SK-N-SH (cell line): ENCODE results near the gene PER1. TPM values are rescaled to one million over a fixed set of nuclear protein-coding genes. Genes with fewer than 3 reads are reported as not detected.

Source experiments
- CTCF ChIA-PET: fragments of 300-600, 350-600 bp; formaldehyde crosslinking; extraction: SDS; loops from one replicate; lab custom pipeline; 2021; lab: Yijun Ruan, JAX
- POLR2A ChIA-PET: fragments of 350-600 bp; sonication (Branson Sonifier 250); formaldehyde crosslinking; extraction: SDS; loops from one replicate; lab custom pipeline; 2020; ENCODE audit warnings: antibody characterized with exemption, inconsistent platforms; lab: Yijun Ruan, JAX
- DNase-seq: peaks from one replicate; pipeline ENCODE4 v3.0.0; 2012
- H2AFZ ChIP-seq: fragments of 200-600 bp; sonication (generic); 2 replicates; pipeline ENCODE4 v1.8.1; 2016; ENCODE audit warnings: antibody characterized with exemption, mild to moderate bottlenecking, low read depth
- H3F3A ChIP-seq: fragments of 200-600 bp; sonication (generic); replicated peaks from 2 replicates; pipeline ENCODE3; 2016; ENCODE audit warnings: antibody characterized with exemption, mild to moderate bottlenecking; ENCODE audit not compliant: insufficient read depth
- H3K27ac ChIP-seq, 2 experiments: fragments of 200-500 bp in 1 of 2; fragments of 200-600 bp in 1 of 2; sonication (Bioruptor generic) in 1 of 2; sonication (generic), shearing (Covaris generic) in 1 of 2; 2 replicates each; pipeline versions ENCODE4 v1.5.1 to v1.6.1; 2014 to 2016; ENCODE audit warnings: low read depth in 2 of 2, inconsistent platforms in 1 of 2, low read length in 1 of 2, mild to moderate bottlenecking in 1 of 2, mixed read lengths in 1 of 2
- H3K27me3 ChIP-seq: fragments of 200-600 bp; sonication (generic), shearing (Covaris generic); 2 replicates; pipeline ENCODE4 v1.6.1; 2016; ENCODE audit warnings: mixed run types; ENCODE audit not compliant: insufficient read depth
- H3K36me3 ChIP-seq, 2 experiments: fragments of 200-500 bp in 1 of 2; fragments of 200-600 bp in 1 of 2; sonication (Bioruptor generic) in 1 of 2; sonication (generic) in 1 of 2; replicated peaks in 1 of 2; 2 replicates each; pipeline versions ENCODE3 to v1.5.1; 2014 to 2016; ENCODE audit warnings: low read length in 1 of 2, mild to moderate bottlenecking in 1 of 2; ENCODE audit not compliant: insufficient read depth in 2 of 2, control insufficient read depth in 1 of 2
- H3K4me1 ChIP-seq, 2 experiments: fragments of 200-500 bp in 1 of 2; fragments of 200-600 bp in 1 of 2; sonication (Bioruptor generic) in 1 of 2; sonication (generic), shearing (Covaris generic) in 1 of 2; 2 replicates each; pipeline versions ENCODE4 v1.5.1 to v1.6.1; 2014 to 2016; ENCODE audit warnings: low read depth in 1 of 2, low read length in 1 of 2, mixed run types in 1 of 2; ENCODE audit not compliant: insufficient read depth in 2 of 2, control insufficient read depth in 1 of 2
- H3K4me2 ChIP-seq: fragments of 200-600 bp; sonication (generic), shearing (Covaris generic); 2 replicates; pipeline ENCODE4 v1.6.1; 2017; ENCODE audit warnings: mixed run types
- H3K4me3 ChIP-seq, 2 experiments: fragments of 200-500 bp in 1 of 2; fragments of 200-600 bp in 1 of 2; sonication (Bioruptor generic) in 1 of 2; sonication (generic), shearing (Covaris generic) in 1 of 2; 2 replicates each; pipeline versions ENCODE4 v1.5.1 to v1.8.1; 2014 to 2016; ENCODE audit warnings: low read depth in 2 of 2, inconsistent platforms in 1 of 2, low read length in 1 of 2, mild to moderate bottlenecking in 1 of 2, mixed read lengths in 1 of 2, moderate library complexity in 1 of 2
- H3K79me2 ChIP-seq: fragments of 200-600 bp; sonication (generic); 2 replicates; pipeline ENCODE4 v1.8.1; 2017; ENCODE audit warnings: mild to moderate bottlenecking; ENCODE audit not compliant: insufficient read depth
- H3K9ac ChIP-seq: fragments of 200-600 bp; sonication (generic); 2 replicates; pipeline ENCODE4 v1.6.1; 2017; ENCODE audit warnings: mixed run types
- H3K9me2 ChIP-seq: fragments of 200-600 bp; sonication (generic); 2 replicates; pipeline ENCODE4 v1.6.1; 2017; ENCODE audit warnings: mixed run types
- H3K9me3 ChIP-seq: fragments of 200-600 bp; sonication (generic); 2 replicates; pipeline ENCODE4 v1.6.1; 2017; ENCODE audit warnings: mixed run types, mild to moderate bottlenecking, moderate library complexity
- H4K20me1 ChIP-seq: fragments of 200-600 bp; sonication (generic); 2 replicates; pipeline ENCODE4 v1.6.1; 2017; ENCODE audit warnings: mild to moderate bottlenecking, mixed run types; ENCODE audit not compliant: insufficient read depth
- CTCF ChIP-seq: fragments of 200-600 bp; sonication (generic); IDR thresholded peaks from 2 replicates; pipeline ENCODE4 v1.6.1; 2017; ENCODE audit warnings: antibody characterized with exemption, mild to moderate bottlenecking, moderate library complexity
- MAX ChIP-seq: IDR thresholded peaks from 2 replicates; pipeline ENCODE4 v1.4.0; 2012; ENCODE audit warnings: low read depth
- MXI1 ChIP-seq: IDR thresholded peaks from 2 replicates; pipeline ENCODE4 v1.6.1; 2012; ENCODE audit warnings: mild to moderate bottlenecking, low read depth, low read length, improper control_type of control experiment
- NFIC ChIP-seq: IDR thresholded peaks from 2 replicates; pipeline ENCODE4 v1.4.0; 2012; ENCODE audit warnings: borderline replicate concordance
- POLR2AphosphoS5 ChIP-seq: IDR thresholded peaks from 2 replicates; pipeline ENCODE4 v1.6.1; 2012; ENCODE audit warnings: low read depth, low read length
- RAD21 ChIP-seq: IDR thresholded peaks from 2 replicates; pipeline ENCODE4 v1.6.1; 2012; ENCODE audit warnings: mild to moderate bottlenecking, low read length
- REST ChIP-seq: IDR thresholded peaks from 2 replicates; pipeline ENCODE4 v1.6.1; 2012; ENCODE audit warnings: mild to moderate bottlenecking, low read depth, low read length, moderate library complexity
- RFX5 ChIP-seq: IDR thresholded peaks from 2 replicates; pipeline ENCODE4 v1.6.1; 2012; ENCODE audit warnings: mild to moderate bottlenecking, improper control_type of control experiment, low read length
- SIN3A ChIP-seq: IDR thresholded peaks from 2 replicates; pipeline ENCODE4 v1.6.1; 2012; ENCODE audit warnings: low read depth, mild to moderate bottlenecking, low read length, moderate library complexity, borderline replicate concordance
- TAF1 ChIP-seq: IDR thresholded peaks from 2 replicates; pipeline ENCODE4 v1.6.1; 2012; ENCODE audit warnings: low read depth, mild to moderate bottlenecking, low read length, moderate library complexity, borderline replicate concordance
- TEAD4 ChIP-seq: IDR thresholded peaks from 2 replicates; pipeline ENCODE4 v1.4.0; 2012; ENCODE audit warnings: mild to moderate bottlenecking, borderline replicate concordance; ENCODE audit not compliant: insufficient read depth
- USF1 ChIP-seq: IDR thresholded peaks from 2 replicates; pipeline ENCODE4 v1.4.0; 2012; ENCODE audit warnings: low read depth, borderline replicate concordance
- WGBS: methylation state at CpG from one replicate; pipeline ENCODE4 v1.1.6; 2017; ENCODE audit warnings: low lambda C conversion rate; 5-methylcytosine and 5-hydroxymethylcytosine counted together
- polyA plus RNA-seq, 3 experiments: library from polyadenylated mRNA; depleted of rRNA; stranded (reverse); fragments of >200 nt; gene quantifications; 2 replicates each; pipeline ENCODE4 v1.2.3, GENCODE V29; 2012

PER1 gene
- 32.7 and 56.8 TPM in 2 replicates for polyA plus RNA-seq (2012; rRNA removed)
- 2.7 and 4.0 TPM in 2 replicates for polyA plus RNA-seq (2012; cell fraction: cytosol; rRNA removed)
- polyA plus RNA-seq (2012; cell fraction: nucleus; rRNA removed) = 201 and 297 TPM in 2 replicates

GRCh38 chr17:8152112-8152775 is at the start of gene PER1:
Gene PER1, minus strand, starts transcription at chr17:8152404. Its CDS starts 1,698 bp downstream, at chr17:8150706.
- DNase-seq = peak; percentile 94
- Histone ChIP-seq H3K4me3 (peak within 1 kb of the TSS; percentile 77 to 80), H3K79me2 (peaks cover 26% of the 10 kb centered on the region), H3K4me1 (peaks cover 36 to 47% of the 10 kb centered on the region in 2 experiments; a peak in 3 of 4 replicates), H3K9me2 (no peaks in the 10 kb centered on the region), H3K4me2 (peak within 1 kb of the TSS; percentile 95), H3K9me3 (no peaks in the 10 kb centered on the region), H3K9ac (peak within 1 kb of the TSS; percentile 98), H3F3A (peaks cover 21% of the 10 kb centered on the region), H4K20me1 (peaks cover 9% of the 10 kb centered on the region; the same call in 1 of the 2 replicates), H2AFZ (no peak within 1 kb of the TSS), H3K27me3 (no peaks in the 10 kb centered on the region), H3K36me3 (peaks cover 4 to 27% of the 10 kb centered on the region in 2 experiments), H3K27ac (peak within 1 kb of the TSS; percentile 85 to 95)
- ChIA-PET POLR2A (interaction anchor here (0.8 to 2.5 kb wide), 3 partner anchors 13 to 37 kb away, joined by 3 to 19 read pairs (median 3); no protein-coding TSS in a partner anchor), CTCF (interaction anchor here (1.0 to 3.1 kb wide), 6 partner anchors 12 to 33 kb away, joined by 3 to 15 read pairs (median 4); partner anchors contain the start of genes ALOXE3 and HES7)
- WGBS = 16% methylated on average over 16 of the region's 42 CpGs
- TF ChIP-seq USF1 = peak; percentile 29; the same call in 1 of the 2 replicates
- peak; percentile 99 for TF ChIP-seq MAX
- TF ChIP-seq TEAD4 = no peak
- TF ChIP-seq RFX5 = peak; percentile 86
- peak; percentile 43; the same call in 1 of the 2 replicates for TF ChIP-seq REST
- peak; percentile 76; the same call in 1 of the 2 replicates for TF ChIP-seq NFIC
- TF ChIP-seq RAD21 = no peak
- peak; percentile 76 for TF ChIP-seq POLR2AphosphoS5
- TF ChIP-seq MXI1 = peak; percentile 99
- peak; percentile 14; the same call in 1 of the 2 replicates for TF ChIP-seq SIN3A
- no peak for TF ChIP-seq CTCF
- TF ChIP-seq TAF1 = peak; percentile 71; the same call in 1 of the 2 replicates
